SK-N-MC (cell line): ENCODE results near the gene NOC2L.

Experiments
- EZH2 ChIP-seq: fragments of 200-600 bp; sonication (generic); IDR thresholded peaks from one replicate; pipeline ENCODE4 v1.6.1; 2017; ENCODE audit warnings: antibody characterized with exemption
- FOXP2 ChIP-seq: optimal IDR thresholded peaks from 2 replicates; pipeline ENCODE3; 2011; ENCODE audit warnings: mild to moderate bottlenecking, moderate library complexity; ENCODE audit not compliant: insufficient read depth; ENCODE audit errors: extremely low read length, control extremely low read depth
- POLR2AphosphoS5 ChIP-seq: IDR thresholded peaks from 2 replicates; pipeline ENCODE4 v1.6.1; 2012; ENCODE audit warnings: mild to moderate bottlenecking, low read depth, low read length, borderline replicate concordance

DNA sequence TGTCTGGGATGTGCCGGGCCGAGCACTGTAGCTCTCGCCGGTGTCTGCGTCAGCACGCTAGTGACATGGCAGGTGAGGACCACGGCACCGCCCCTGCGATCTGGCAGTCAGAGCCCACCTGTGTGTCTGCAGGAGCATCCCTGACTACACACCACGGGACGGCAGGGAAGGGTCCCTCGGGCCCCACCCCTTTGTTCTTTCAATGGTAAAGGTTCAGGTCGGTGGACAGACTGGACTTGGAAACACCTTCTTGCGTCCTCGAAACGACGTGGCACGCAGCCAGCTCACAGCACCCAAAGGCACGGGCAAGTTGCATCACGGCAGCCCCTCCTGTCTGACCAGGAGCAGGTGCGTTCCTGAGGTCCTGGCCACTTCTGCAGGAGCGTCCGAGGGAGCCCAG, 39.0 kb downstream of the NOC2L start:
- TF ChIP-seq POLR2AphosphoS5, result peak; percentile 26
- no peak for TF ChIP-seq EZH2
- TF ChIP-seq FOXP2, result no peak
